DMS114 treated with DMSO at 0.1 percent for 48 hours (cell line): Measurements from ENCODE around the gene RPL23.
"Not testable (repeated sequence)": the region's sequence is repeated elsewhere in the genome, so short reads cannot be mapped to it uniquely, and the experiment has no call there.

Experiments used
- DNase-seq: peaks from one replicate; lab custom pipeline; 2025; ENCODE audit not compliant: unreplicated experiment; lab: John Stamatoyannopoulos, UW

RPL23 gene

DNA sequence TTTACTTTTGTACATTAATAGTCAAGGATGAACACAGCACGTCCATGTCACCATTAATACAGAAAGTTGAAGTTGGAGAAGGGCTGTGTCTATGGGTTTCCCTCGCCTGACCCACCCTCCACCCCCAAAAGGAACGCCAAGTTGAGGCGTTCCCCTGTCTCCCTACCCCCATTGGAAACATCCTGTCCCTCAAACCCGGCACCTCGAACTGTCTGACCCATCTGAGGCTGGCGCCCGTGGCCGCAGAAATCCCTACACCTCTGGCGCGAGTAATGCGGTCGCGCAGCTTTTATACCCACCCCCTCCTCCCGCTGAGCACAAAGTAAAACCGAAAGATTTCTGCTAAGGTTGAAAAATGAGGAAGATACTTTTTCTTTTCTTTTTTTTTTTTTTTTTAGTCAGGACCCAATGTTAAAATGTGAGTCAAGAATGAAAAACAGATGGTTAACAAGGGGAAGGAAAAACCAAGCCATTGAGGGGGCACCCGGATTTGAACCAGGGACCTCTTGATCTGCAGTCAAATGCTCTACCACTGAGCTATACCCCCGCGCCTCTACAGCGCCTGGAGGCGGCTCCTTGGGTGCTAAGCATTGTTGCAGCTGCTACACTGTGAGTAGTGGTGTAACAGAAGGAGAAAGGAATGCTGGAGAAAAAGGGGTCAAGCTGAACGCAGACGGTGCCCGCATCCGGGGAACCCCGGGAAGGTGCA is 15.4 kb upstream of the RPL23 start:
- peak; percentile 71 for DNase-seq

DNA sequence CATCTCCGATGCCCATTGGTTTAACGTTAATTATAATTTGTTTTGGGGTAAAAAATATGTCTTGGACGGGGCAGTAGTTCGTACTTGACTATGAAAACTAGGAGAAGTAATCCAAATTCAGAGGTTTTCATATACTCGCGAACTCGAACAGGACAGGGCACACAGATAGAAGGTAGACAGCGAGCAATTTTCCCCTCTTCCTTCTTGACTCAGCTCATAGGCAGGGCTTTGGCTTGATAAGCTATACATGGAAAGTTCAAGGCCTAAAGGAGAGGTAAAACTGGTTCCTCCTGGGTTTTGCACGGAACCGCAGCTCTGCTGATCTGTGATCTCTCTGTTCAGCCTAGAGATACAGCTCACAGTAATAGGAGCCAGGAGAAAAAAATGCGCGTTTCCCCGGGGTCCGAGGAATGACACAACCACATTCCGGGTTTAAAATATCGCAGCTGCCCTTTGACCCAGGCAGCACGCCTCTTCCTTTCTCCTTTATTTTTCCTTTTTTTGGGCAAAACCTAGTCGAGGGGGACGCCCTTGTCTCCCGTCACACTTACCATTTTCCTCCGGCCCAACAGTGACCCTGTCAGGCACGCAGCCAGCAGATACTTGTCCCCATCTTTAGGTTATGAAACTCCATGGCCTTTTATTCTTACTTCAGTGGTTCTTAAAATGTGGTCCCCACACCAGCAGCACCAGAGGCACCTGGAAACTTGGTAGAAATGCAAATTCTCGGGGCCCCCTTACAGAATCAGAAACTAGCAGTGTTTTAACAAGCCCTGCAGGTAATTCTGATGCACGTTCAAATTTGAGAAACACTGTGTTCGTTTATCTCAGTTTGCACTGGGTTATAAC is 14.7 kb upstream of the RPL23 start:
- no peak for DNase-seq

GRCh38 chr17:38867179-38867967 is 13.9 kb upstream of the RPL23 start:
- DNase-seq = peak; percentile 50

DNA sequence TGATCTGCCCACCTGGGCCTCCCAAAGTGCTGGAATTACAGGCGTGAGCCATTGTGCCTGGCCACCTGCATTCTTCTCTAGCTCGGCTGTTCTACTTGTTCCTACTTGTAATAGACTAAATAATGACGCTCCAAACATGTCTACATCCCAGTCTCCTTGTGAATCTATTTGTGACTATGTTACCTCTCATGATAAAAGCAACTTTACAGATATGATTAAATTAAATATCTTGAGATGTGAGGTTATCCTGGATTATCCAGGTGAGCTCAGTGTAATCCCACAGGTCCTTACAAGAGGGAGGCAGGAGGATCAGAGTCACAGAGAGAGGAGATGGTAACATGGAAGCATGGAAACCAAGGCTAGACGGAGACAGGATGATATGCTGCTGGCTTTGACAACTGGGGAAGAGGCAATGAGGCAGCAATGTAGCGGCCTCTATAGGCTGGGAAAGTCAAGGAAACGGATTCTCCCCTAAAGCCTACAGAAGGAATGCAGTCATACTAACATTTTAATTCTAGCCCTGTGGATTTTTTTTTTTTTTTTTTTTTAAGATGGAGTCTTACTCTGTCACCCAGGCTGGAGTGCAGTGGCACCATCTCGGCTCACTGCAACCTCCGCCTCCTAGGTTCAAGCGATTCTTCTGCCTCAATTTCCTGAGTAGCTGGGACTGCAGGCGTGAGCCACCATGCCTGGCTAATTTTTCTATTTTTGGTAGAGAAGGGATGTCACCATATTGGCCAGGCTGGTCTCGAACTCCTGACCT is 11.3 kb upstream of the RPL23 start:
- DNase-seq = no peak

GRCh38 chr17:38861399-38861843 is 7.9 kb upstream of the RPL23 start:
- no peak for DNase-seq

GRCh38 chr17:38857271-38857670 is 3.8 kb upstream of the RPL23 start:
- DNase-seq = no peak

GRCh38 chr17:38855101-38855714 is 1.7 kb upstream of the RPL23 start:
- DNase-seq = not testable (repeated sequence)

- DNase-seq = no peak
These were observed 690 bp downstream of the RPL23 start for GRCh38 chr17:38852771-38853291.

DNA sequence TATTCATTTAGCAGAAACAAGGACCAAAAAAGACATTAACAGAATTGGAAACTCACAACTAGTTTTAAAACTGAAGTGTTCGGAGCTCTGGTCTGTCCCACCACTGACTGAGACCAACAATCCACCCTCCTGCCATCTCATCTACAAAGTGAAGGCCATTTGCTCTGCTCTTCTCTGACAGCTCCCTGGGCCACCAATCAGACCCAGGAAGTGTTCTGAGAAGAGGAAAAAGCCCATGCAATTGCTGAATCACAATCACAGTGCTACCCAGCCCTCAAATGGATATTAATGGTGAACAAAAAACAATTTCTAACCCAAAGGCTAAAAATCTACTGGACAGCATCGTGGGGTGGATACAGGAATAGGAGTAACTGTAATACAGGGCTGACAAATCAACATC is 2.1 kb downstream of the RPL23 start:
- DNase-seq = no peak

- no peak for DNase-seq
These were observed 3.1 kb downstream of the RPL23 start for GRCh38 chr17:38850374-38850773.

DNA sequence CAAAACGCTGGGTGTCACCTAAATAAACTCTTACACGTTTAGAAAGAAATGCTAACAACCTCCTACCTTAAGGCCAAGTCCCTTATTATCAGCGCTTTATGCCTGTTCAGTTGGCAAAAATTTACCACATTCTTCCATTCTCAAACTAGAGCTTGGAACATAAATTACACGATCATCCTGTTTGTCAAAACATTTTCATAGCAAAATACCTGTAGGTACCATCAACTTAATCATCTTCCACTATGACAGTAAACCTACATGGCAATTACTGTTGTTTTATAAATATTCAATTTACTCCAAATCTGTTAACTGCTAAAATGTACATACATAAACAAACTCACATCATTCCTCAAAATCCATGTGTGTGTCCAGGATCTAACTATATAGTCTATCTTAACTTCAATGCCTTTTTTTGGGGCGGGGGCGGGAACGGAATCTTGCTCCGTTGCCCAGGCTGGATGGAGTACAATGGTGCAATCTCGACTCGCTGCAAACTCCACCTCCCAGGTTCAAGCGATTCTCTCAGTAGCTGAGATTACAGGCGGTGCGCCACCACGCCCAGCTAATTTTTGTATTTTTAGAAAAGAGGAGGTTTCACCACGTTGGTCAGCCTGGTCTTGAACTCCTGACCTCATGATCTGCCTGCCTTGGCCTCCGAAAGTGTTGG is 4.4 kb downstream of the RPL23 start:
- no peak for DNase-seq

DNA sequence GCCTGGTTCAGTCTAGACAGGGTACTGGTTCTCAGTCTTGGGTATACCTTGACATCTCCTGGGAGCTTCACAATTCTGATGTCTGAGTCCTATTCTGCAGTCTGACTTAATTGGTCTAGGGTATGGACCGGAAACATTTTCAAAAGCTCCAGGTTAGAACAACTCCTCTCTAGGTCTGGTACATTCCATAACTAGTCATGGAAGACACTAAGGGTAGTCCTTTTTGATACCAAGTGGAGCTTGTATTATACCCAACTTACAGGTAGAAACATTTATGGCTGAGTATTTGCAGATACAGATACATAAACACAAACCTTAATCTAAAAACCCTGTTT is 5.0 kb downstream of the RPL23 start:
- DNase-seq = no peak

DNA sequence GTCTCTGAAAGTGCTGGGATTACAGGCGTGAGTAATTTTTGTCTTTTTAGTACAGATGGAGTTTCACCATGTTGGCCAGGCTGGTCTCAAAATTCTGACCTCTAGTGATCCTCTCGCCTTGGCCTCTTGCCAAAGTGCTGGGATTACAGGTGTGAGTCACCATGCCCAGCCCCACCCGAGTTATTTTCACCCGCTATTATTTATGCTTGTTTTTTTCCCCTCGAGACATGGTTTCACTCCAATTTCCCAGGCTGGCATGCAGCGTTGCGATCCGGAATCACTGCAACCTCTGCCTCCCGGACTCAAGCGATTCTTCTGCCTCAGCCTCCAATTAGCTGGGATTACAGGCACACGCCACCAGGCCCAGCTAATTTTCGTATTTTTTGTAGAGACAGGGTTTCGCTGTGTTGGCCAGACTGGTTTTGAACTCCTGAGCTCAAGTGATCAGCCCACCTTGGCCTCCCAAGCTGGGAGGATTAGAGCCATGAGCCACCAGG is 9.2 kb downstream of the RPL23 start:
- DNase-seq = no peak

- DNase-seq = no peak
These were observed 27.7 kb downstream of the RPL23 start for GRCh38 chr17:38825762-38826247.

DNA sequence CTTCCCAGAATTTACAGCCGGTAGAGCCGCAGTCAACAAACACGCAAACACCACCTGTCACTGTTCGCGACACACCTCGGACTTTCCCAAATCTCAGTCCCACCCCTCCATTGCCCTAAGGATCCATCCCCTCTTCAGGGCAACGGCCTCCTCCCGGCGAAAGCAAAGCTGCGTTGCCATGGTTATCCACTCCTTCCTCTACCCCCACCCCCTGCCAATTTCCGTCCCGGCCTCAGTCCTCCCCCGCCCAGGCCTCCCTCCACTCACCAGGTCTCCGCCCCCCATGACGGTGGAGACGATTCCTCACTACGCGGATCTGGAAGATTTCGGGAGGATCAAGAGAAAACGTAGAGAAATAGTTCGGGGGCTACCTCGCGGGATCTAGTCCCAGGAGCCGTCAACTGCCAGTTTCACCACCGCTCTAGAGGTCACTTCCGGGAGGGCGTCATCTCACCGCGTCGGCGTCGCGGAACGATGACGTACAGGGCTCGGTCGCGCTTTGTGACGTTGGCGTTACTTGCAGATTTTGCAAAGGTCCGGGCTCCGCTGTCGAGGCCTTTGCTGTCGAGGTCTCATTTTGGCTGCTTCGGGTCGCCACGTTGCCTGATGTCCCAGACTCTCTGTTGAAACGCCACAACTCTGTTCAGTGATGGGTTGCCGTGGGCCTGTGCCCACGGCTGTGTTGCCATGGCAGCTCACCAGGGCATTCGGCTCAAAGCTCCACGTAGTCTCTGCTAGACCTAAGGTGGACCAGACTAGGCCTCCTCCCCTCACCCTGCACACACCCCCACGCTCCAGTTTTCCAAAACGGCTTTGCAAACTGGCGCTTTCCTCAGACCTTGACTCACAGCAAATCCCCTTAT is 28.4 kb downstream of the RPL23 start, which contains the start of gene CWC25:
TSS of gene CWC25 (minus strand) at position 423 of the 863 bp plus-strand sequence. CDS start at position 285, 138 bp downstream.
- peak; percentile 88 for DNase-seq

DNA sequence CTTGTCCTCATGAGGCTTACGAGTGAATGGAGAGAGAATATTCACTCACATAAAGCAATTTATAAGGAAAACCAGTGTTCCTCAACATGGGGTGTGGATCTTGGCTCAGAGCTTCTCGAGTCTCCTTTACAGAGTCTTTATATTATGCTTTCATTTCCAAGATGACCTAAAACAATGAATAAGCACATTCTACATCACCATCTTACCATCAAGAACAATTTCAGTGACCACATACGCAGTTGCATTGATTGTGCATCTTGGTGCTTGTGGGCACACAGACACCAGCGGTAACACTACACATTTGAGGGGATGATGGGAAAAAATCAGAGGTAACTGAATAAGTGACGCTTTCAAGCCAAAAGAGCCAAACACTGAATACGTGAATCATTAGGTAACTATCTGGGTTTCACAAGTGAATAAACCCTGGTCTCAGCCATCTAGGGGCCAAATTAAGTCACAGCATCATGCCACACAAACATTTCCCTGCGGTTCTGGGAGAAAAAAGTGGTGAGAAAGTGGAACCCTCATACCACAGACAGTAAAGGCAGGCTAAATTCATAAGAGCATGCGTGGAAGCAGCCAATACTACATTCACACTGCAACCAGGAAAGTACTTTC is 37.8 kb downstream of the RPL23 start:
- DNase-seq = no peak

DNA sequence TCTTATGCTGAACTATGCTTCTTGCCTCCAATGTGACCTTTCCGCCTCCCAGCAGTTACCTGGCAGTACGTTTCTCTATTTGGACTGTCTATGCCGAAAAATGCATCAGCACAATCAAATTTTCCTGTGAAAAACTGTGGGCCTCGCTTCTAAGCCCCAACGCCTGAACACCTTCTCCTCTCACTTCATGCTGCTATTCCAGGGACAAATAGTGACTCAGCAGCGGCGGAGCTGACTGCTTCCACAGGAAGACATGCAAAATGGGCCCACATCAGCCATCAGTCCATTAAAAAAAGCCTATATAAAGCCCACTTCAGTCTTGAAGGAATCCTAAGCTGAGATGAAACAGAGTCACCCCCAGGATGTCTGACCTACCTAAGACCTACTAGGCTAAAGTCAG is 43.7 kb downstream of the RPL23 start:
- DNase-seq = no peak

GRCh38 chr17:38800237-38800760 is 53.2 kb downstream of the RPL23 start:
- no peak for DNase-seq
